ENCODE results near the gene COPZ1. TPM values are rescaled to one million over a fixed set of nuclear protein-coding genes. Genes with fewer than 3 reads are reported as not detected.
A peak's percentile ranks its signal among the peaks of the same experiment; 100 is the strongest.
"Not testable (repeated sequence)": the region's sequence is repeated elsewhere in the genome, so short reads cannot be mapped to it uniquely, and the experiment has no call there.

The COPZ1 gene
- polyA plus RNA-seq, 6 donors from 2014 or later, result 166 to 227 (median 177) TPM

- H3K27me3 Mint-ChIP-seq, result peaks cover 36 to 55% (median 43%) of the 10 kb centered on the region in 3 donors
Observed at GRCh38 chr12:54300732-54301427, 24.1 kb upstream of the COPZ1 start, which contains the start of gene NFE2. TSS of gene NFE2 (minus strand) at chr12:54301015. CDS start at chr12:54295248, 5,767 bp downstream.

DNA sequence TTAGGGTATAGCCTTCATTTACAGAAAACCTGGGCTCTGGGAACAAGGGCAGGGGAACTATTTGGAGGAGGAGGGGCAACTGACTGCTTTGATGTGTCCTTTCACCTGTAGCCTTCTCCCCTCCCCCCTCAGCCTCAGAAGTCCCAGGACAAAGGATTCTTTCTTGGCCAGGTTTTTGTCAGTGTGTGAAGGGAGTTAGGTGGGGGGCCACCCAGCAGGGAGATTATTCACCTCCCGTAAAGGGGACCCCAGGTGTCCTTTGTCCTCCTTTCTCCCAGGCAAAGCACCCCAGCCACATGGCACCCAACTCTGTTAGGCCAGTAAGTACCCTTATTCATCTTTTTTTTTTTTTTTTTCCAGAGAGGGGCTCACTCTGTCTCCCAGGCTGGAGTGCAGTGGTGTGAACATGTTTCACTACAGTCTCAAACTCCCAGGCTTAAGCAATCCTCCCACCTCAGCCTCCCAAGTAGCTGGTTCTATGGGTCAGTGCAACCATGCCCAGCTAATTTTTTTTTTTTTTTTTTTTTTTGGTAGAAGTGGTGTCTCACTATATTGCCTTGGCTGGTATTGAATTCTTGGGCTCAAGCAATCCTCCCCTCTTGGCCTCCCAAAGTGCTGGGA lies 23.4 kb upstream of the COPZ1 start:
- H3K27ac Mint-ChIP-seq, result no peak overlapping the region

More at GRCh38 chr12:54300732-54301427, 24.1 kb upstream of the COPZ1 start, which contains the start of gene NFE2:
- no peaks in the 10 kb centered on the region for H3K36me3 Mint-ChIP-seq
- ATAC-seq (ENCODE audit: low read depth in 2 of 2), result peak; percentile 69 to 70
- H3K9me3 Mint-ChIP-seq, result no peaks in the 10 kb centered on the region
- H3K4me3 Mint-ChIP-seq, result peak within 1 kb of the TSS in 7 of 8 donors; percentile 56 to 83 (median 67)
- H3K27ac Mint-ChIP-seq, result peak within 1 kb of the TSS in 2 of 6 donors; percentile 53 to 83
- no peak for DNase-seq
- peaks cover 39 to 59% (median 47%) of the 10 kb centered on the region in 3 donors for H3K4me1 Mint-ChIP-seq

GRCh38 chr12:54303640-54304039 lies 21.3 kb upstream of the COPZ1 start:
- peaks cover 31 to 52% (median 45%) of the 10 kb centered on the region in 3 donors for H3K27me3 Mint-ChIP-seq
- peaks cover 37 to 62% (median 41%) of the 10 kb centered on the region in 3 donors for H3K4me1 Mint-ChIP-seq
- H3K36me3 Mint-ChIP-seq, result no peaks in the 10 kb centered on the region
- H3K4me3 Mint-ChIP-seq, result peak overlapping the region in 5 of 8 donors; percentile 64 to 88 (median 71)
- no peak for ATAC-seq (ENCODE audit: low read depth in 2 of 2)
- no peak for DNase-seq
- H3K9me3 Mint-ChIP-seq, result no peaks in the 10 kb centered on the region
- peak overlapping the region in 1 of 6 donors; percentile 13 for H3K27ac Mint-ChIP-seq

More for the DNA sequence above, 23.4 kb upstream of the COPZ1 start:
- no peaks in the 10 kb centered on the region for H3K9me3 Mint-ChIP-seq
- H3K4me1 Mint-ChIP-seq, result peaks cover 39 to 59% (median 47%) of the 10 kb centered on the region in 3 donors
- no peak for DNase-seq
- H3K36me3 Mint-ChIP-seq, result no peaks in the 10 kb centered on the region
- H3K4me3 Mint-ChIP-seq, result peak overlapping the region in 3 of 8 donors; percentile 56 to 83 (median 58)
- ATAC-seq (ENCODE audit: low read depth in 2 of 2), result no peak
- H3K27me3 Mint-ChIP-seq, result peaks cover 36 to 55% (median 43%) of the 10 kb centered on the region in 3 donors

- H3K36me3 Mint-ChIP-seq, result no peaks in the 10 kb centered on the region
- peak overlapping the region in 2 of 6 donors; percentile 13 to 28 for H3K27ac Mint-ChIP-seq
- H3K4me3 Mint-ChIP-seq, result peak overlapping the region in 7 of 8 donors; percentile 59 to 88 (median 71)
- no peaks in the 10 kb centered on the region for H3K9me3 Mint-ChIP-seq
- DNase-seq, result no peak
- peaks cover 26 to 46% (median 39%) of the 10 kb centered on the region in 3 donors for H3K27me3 Mint-ChIP-seq
- ATAC-seq (ENCODE audit: low read depth in 2 of 2), result peak; percentile 65 to 69
- H3K4me1 Mint-ChIP-seq, result peaks cover 37 to 62% (median 41%) of the 10 kb centered on the region in 3 donors
Observed at GRCh38 chr12:54304187-54304810, 20.6 kb upstream of the COPZ1 start.

- Mint-ChIP-seq H3K4me3 (no peak overlapping the region), H3K27ac (peak overlapping the region in 4 of 6 donors; percentile 4 to 62 (median 32)), H3K4me1 (peaks cover 21 to 40% (median 23%) of the 10 kb centered on the region in 3 donors), H3K36me3 (no peaks in the 10 kb centered on the region), H3K9me3 (no peaks in the 10 kb centered on the region), H3K27me3 (peaks cover 11 to 22% (median 17%) of the 10 kb centered on the region in 3 donors)
- DNase-seq, result no peak
- ATAC-seq (ENCODE audit: low read depth in 2 of 2), result no peak
Observed at GRCh38 chr12:54306925-54307741, 17.8 kb upstream of the COPZ1 start.

GRCh38 chr12:54311051-54311450 lies 13.9 kb upstream of the COPZ1 start:
- Mint-ChIP-seq H3K27ac (no peak overlapping the region), H3K27me3 (peaks cover 0 to 15% (median 5%) of the 10 kb centered on the region in 3 donors)
- DNase-seq, result no peak

DNA sequence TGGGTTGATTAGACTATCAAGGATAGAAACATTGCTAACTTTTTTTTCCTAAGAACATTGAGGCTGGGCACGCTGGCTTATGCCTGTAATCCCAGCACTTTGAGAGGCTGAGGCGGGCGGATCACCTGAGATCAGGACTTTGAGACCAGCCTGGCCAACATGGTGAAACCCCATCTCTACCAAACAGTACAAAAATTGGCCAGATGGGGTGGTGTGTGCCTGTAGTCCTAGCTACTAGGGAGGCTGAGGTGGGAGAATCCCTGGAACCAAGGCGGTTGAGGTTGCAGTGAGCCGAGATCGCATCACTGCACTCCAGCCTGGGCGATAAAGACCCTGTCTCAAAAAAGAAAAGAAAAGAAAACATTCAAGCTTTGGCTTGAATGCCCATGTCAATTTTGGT lies 12.6 kb upstream of the COPZ1 start:
- not testable (repeated sequence) for H3K27ac Mint-ChIP-seq; DNase-seq; H3K4me1 Mint-ChIP-seq; ATAC-seq (ENCODE audit: low read depth in 2 of 2); H3K36me3 Mint-ChIP-seq; H3K9me3 Mint-ChIP-seq
- Mint-ChIP-seq H3K4me3 (peak overlapping the region in 1 of 8 donors; percentile 25), H3K27me3 (peaks cover 0 to 12% (median 0%) of the 10 kb centered on the region in 3 donors)

More at GRCh38 chr12:54311051-54311450, 13.9 kb upstream of the COPZ1 start:
- H3K4me3 Mint-ChIP-seq, result no peak overlapping the region
- peaks cover 0 to 10% (median 3%) of the 10 kb centered on the region in 3 donors for H3K4me1 Mint-ChIP-seq
- no peaks in the 10 kb centered on the region for H3K36me3 Mint-ChIP-seq
- H3K9me3 Mint-ChIP-seq, result no peaks in the 10 kb centered on the region
- ATAC-seq (ENCODE audit: low read depth in 2 of 2), result no peak

- no peaks in the 10 kb centered on the region for H3K27me3 Mint-ChIP-seq
- no peak overlapping the region for H3K4me3 Mint-ChIP-seq
- H3K27ac Mint-ChIP-seq, result no peak overlapping the region
Observed at GRCh38 chr12:54321363-54321762, 3.6 kb upstream of the COPZ1 start.

GRCh38 chr12:54325442-54326109 lies 645 bp downstream of the COPZ1 start:
- Mint-ChIP-seq H3K4me3 (peak overlapping the region; percentile 94 to 100 (median 98)), H3K4me1 (peaks cover 26 to 38% (median 31%) of the 10 kb centered on the region in 3 donors), H3K27ac (peak overlapping the region; percentile 97 to 99 (median 98))
- not testable (repeated sequence) for H3K9me3 Mint-ChIP-seq; DNase-seq; ATAC-seq (ENCODE audit: low read depth in 2 of 2); H3K36me3 Mint-ChIP-seq; H3K27me3 Mint-ChIP-seq

More at GRCh38 chr12:54321363-54321762, 3.6 kb upstream of the COPZ1 start:
- Mint-ChIP-seq H3K9me3 (no peaks in the 10 kb centered on the region), H3K36me3 (no peaks in the 10 kb centered on the region), H3K4me1 (peaks cover 12 to 23% (median 20%) of the 10 kb centered on the region in 3 donors)
- ATAC-seq (ENCODE audit: low read depth in 2 of 2) (no peak), DNase-seq (no peak)

DNA sequence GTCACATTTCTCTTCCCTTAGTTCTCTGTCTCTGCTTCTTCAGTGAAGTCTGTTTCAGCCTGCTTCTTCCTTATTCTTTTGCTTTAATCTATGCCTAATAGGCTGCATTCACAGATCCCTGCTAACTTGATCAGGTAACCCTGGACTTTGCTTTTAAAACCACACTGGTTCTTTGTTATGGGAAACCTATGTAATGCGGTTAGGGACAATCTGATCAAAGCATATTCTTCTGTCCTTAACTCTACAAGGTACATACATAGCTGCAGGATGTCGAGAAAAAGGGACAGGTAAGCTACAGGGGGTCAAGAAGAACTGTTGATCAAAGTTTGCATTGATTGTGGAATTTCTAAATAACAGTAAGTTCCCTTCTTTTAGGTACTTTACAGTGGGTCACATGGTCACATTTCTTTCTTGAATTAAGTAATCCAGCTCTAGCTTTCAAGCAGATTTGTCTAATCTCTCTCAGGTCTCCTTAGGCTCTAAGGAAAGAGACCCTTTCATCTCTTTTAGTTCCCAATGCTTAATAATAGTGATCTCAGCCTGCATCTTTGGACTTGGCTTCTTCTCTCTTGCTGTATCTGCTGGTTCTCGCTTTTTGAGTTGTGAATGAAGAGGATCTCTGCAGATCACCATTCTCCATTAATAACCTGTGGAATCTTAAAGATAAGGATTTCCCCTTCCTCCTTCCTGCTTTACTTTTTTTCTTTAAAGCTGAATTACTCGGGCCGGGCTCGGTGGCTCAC lies 3.8 kb downstream of the COPZ1 start:
- Mint-ChIP-seq H3K27me3 (no peaks in the 10 kb centered on the region), H3K27ac (peak overlapping the region in 1 of 6 donors; percentile 24), H3K36me3 (no peaks in the 10 kb centered on the region), H3K4me3 (peak overlapping the region in 1 of 8 donors; percentile 74), H3K4me1 (peaks cover 28 to 46% (median 35%) of the 10 kb centered on the region in 3 donors), H3K9me3 (no peaks in the 10 kb centered on the region)
- no peak for ATAC-seq (ENCODE audit: low read depth in 2 of 2)
- no peak for DNase-seq

- Mint-ChIP-seq H3K36me3 (no peaks in the 10 kb centered on the region), H3K4me3 (no peak overlapping the region), H3K4me1 (peaks cover 24 to 37% (median 29%) of the 10 kb centered on the region in 3 donors), H3K9me3 (no peaks in the 10 kb centered on the region), H3K27ac (peak overlapping the region in 1 of 6 donors; percentile 57), H3K27me3 (no peaks in the 10 kb centered on the region)
- ATAC-seq (ENCODE audit: low read depth in 2 of 2) (no peak), DNase-seq (no peak)
Observed at GRCh38 chr12:54329759-54330158, 4.8 kb downstream of the COPZ1 start.

Data from naive B cell (primary cell).